Inflammatory macrophage treated with lipopolysaccharide for 4 hours (primary cell): Measurements from ENCODE around the gene SLC50A1.
"Not testable (repeated sequence)": the region's sequence is repeated elsewhere in the genome, so short reads cannot be mapped to it uniquely, and the experiment has no call there.

Experiments used
- DNase-seq: peaks from one replicate; pipeline ENCODE4 v3.0.0-alpha.2; 2020

Gene SLC50A1

GRCh38 chr1:155117610-155118009 is 18.0 kb upstream of the SLC50A1 start:
- DNase-seq: no peak

GRCh38 chr1:155118090-155118489 is 17.6 kb upstream of the SLC50A1 start:
- not testable (repeated sequence) for DNase-seq

GRCh38 chr1:155120253-155120652 is 15.4 kb upstream of the SLC50A1 start:
- DNase-seq: no peak

- no peak for DNase-seq
Observed at GRCh38 chr1:155121249-155121648, 14.4 kb upstream of the SLC50A1 start.

GRCh38 chr1:155122308-155122707 is 13.3 kb upstream of the SLC50A1 start:
- no peak for DNase-seq

- no peak for DNase-seq
Observed at GRCh38 chr1:155123801-155124200, 11.9 kb upstream of the SLC50A1 start.

GRCh38 chr1:155124503-155125463 is 10.9 kb upstream of the SLC50A1 start:
- DNase-seq: no peak

GRCh38 chr1:155125511-155125945 is 10.1 kb upstream of the SLC50A1 start:
- no peak for DNase-seq

- no peak for DNase-seq
Observed at GRCh38 chr1:155125946-155126555, 9.6 kb upstream of the SLC50A1 start.

- DNase-seq: no peak
Observed at GRCh38 chr1:155126556-155127104, 9.0 kb upstream of the SLC50A1 start.

- no peak for DNase-seq
Observed at GRCh38 chr1:155127105-155127966, 8.3 kb upstream of the SLC50A1 start, which contains the start of gene EFNA1. EFNA1 (plus strand) TSS chr1:155127876; CDS start chr1:155127978, 102 bp downstream.

GRCh38 chr1:155127967-155128754 is 7.5 kb upstream of the SLC50A1 start:
- no peak for DNase-seq

GRCh38 chr1:155128755-155129473 is 6.7 kb upstream of the SLC50A1 start:
- DNase-seq: no peak

- DNase-seq: no peak
Observed at GRCh38 chr1:155130272-155131006, 5.2 kb upstream of the SLC50A1 start.

- no peak for DNase-seq
Observed at GRCh38 chr1:155131285-155131684, 4.4 kb upstream of the SLC50A1 start.

GRCh38 chr1:155131856-155132255 is 3.8 kb upstream of the SLC50A1 start:
- DNase-seq: no peak

GRCh38 chr1:155133799-155134281 is 1.8 kb upstream of the SLC50A1 start:
- no peak for DNase-seq

GRCh38 chr1:155134322-155134721 is 1.3 kb upstream of the SLC50A1 start:
- DNase-seq: no peak

- peak; percentile 96 for DNase-seq
Observed at GRCh38 chr1:155134880-155135414, 705 bp upstream of the SLC50A1 start.

- no peak for DNase-seq
Observed at GRCh38 chr1:155136748-155137147, 1.1 kb downstream of the SLC50A1 start.
